HG02623 (cell line): ENCODE data around the gene PACS2.

Source experiments
- ATAC-seq: cut with Tn5 transposase; IDR thresholded peaks from one replicate; pipeline ENCODE4 v1.9.1; 2021; ENCODE audit warnings: moderate library complexity; ENCODE audit not compliant: unreplicated experiment

PACS2 gene

GRCh38 chr14:105384605-105385321 is 70.2 kb downstream of the PACS2 start:
- no peak for ATAC-seq

GRCh38 chr14:105385322-105385637 is 70.7 kb downstream of the PACS2 start:
- no peak for ATAC-seq

GRCh38 chr14:105385698-105386365 is 71.3 kb downstream of the PACS2 start:
- ATAC-seq = no peak

GRCh38 chr14:105386581-105387529 is 72.3 kb downstream of the PACS2 start:
- ATAC-seq = no peak

GRCh38 chr14:105387530-105387922 is 73.0 kb downstream of the PACS2 start:
- no peak for ATAC-seq

- no peak for ATAC-seq
Measured at GRCh38 chr14:105388110-105388951, 73.8 kb downstream of the PACS2 start.

GRCh38 chr14:105388976-105389375 is 74.4 kb downstream of the PACS2 start:
- no peak for ATAC-seq

- ATAC-seq = no peak
Measured at GRCh38 chr14:105389534-105389933, 75.0 kb downstream of the PACS2 start.

GRCh38 chr14:105389976-105390848 is 75.7 kb downstream of the PACS2 start:
- ATAC-seq = no peak

- ATAC-seq = no peak
Measured at GRCh38 chr14:105390849-105391500, 76.4 kb downstream of the PACS2 start.

- ATAC-seq = no peak
Measured at GRCh38 chr14:105391541-105391940, 77.0 kb downstream of the PACS2 start.

GRCh38 chr14:105392131-105393090 is 77.9 kb downstream of the PACS2 start:
- no peak for ATAC-seq

GRCh38 chr14:105393151-105393550 is 78.6 kb downstream of the PACS2 start:
- ATAC-seq = no peak

GRCh38 chr14:105394714-105395537 is 80.4 kb downstream of the PACS2 start:
- ATAC-seq = no peak

- ATAC-seq = no peak
Measured at GRCh38 chr14:105395538-105395854, 80.9 kb downstream of the PACS2 start.

- ATAC-seq = no peak
Measured at GRCh38 chr14:105397350-105397931, 82.9 kb downstream of the PACS2 start.
